ENCODE measurements around the gene TMCC1. TPM values are rescaled to one million over a fixed set of nuclear protein-coding genes. Genes with fewer than 3 reads are reported as not detected.
A peak's percentile ranks its signal among the peaks of the same experiment; 100 is the strongest.

TMCC1 gene
- polyA plus RNA-seq, 1 of the 3 experiments (the other 2 are of a cell fraction), result 7.2 TPM

GRCh38 chr3:129663045-129663446 is 230.5 kb downstream of the TMCC1 start:
- H3K36me3 ChIP-seq (replicated peaks in 1 of 2; ENCODE audit: control insufficient read depth in 1 of 2, insufficient read depth in 2 of 2, low read length in 1 of 2), result no peaks in the 10 kb centered on the region
- DNase-seq, result no peak
- no peaks in the 10 kb centered on the region for H3K9me3 ChIP-seq
- no peaks in the 10 kb centered on the region; the same call in 1 of the 2 replicates for H3K79me2 ChIP-seq (ENCODE audit: insufficient read depth)
- no peaks in the 10 kb centered on the region for H3K9me2 ChIP-seq
- H3F3A ChIP-seq (replicated peaks; ENCODE audit: insufficient read depth), result peaks cover 32% of the 10 kb centered on the region
- peaks cover 2 to 37% of the 10 kb centered on the region in 2 experiments; a peak in 3 of 4 replicates for H3K4me1 ChIP-seq (ENCODE audit: control insufficient read depth in 1 of 2, insufficient read depth in 2 of 2, low read depth in 1 of 2, low read length in 1 of 2)
- peak overlapping the region in 1 of 2 experiments; percentile 77; a peak in 1 of 4 replicates for H3K27ac ChIP-seq (ENCODE audit: low read depth in 2 of 2, low read length in 1 of 2)
- ChIA-PET CTCF (interaction anchor here (0.7 to 4.3 kb wide), 6 partner anchors 13 to 271 kb away, joined by 3 to 18 read pairs (median 3); no protein-coding TSS in a partner anchor), POLR2A (no interaction called here)
- no peaks in the 10 kb centered on the region for H3K27me3 ChIP-seq (ENCODE audit: insufficient read depth)
- no peak overlapping the region for H3K4me3 ChIP-seq (ENCODE audit: low read depth in 2 of 2, low read length in 1 of 2)
- H3K9ac ChIP-seq, result no peak overlapping the region
- H3K4me2 ChIP-seq, result no peak overlapping the region
- 94% methylated on average over 1 of the region's 1 CpG for WGBS (ENCODE audit: low lambda C conversion rate)
- TF ChIP-seq POLR2AphosphoS5 (IDR thresholded peaks at IDR 0.05; ENCODE audit: low read depth, low read length) (no peak), ZBTB33 (IDR thresholded peaks at IDR 0.05; ENCODE audit: borderline replicate concordance, low read depth) (no peak), GABPA (IDR thresholded peaks at IDR 0.05; ENCODE audit: low read depth) (no peak), MEF2A (IDR thresholded peaks at IDR 0.05; ENCODE audit: borderline replicate concordance, low read depth) (no peak), ELF1 (IDR thresholded peaks at IDR 0.05) (no peak), MXI1 (IDR thresholded peaks at IDR 0.05; ENCODE audit: low read depth, low read length) (no peak), RAD21 (IDR thresholded peaks at IDR 0.05; ENCODE audit: low read length) (no peak), JUND (IDR thresholded peaks at IDR 0.05) (no peak), TEAD4 (IDR thresholded peaks at IDR 0.05; ENCODE audit: borderline replicate concordance, insufficient read depth) (no peak)
- TF ChIP-seq, protein P1, sequence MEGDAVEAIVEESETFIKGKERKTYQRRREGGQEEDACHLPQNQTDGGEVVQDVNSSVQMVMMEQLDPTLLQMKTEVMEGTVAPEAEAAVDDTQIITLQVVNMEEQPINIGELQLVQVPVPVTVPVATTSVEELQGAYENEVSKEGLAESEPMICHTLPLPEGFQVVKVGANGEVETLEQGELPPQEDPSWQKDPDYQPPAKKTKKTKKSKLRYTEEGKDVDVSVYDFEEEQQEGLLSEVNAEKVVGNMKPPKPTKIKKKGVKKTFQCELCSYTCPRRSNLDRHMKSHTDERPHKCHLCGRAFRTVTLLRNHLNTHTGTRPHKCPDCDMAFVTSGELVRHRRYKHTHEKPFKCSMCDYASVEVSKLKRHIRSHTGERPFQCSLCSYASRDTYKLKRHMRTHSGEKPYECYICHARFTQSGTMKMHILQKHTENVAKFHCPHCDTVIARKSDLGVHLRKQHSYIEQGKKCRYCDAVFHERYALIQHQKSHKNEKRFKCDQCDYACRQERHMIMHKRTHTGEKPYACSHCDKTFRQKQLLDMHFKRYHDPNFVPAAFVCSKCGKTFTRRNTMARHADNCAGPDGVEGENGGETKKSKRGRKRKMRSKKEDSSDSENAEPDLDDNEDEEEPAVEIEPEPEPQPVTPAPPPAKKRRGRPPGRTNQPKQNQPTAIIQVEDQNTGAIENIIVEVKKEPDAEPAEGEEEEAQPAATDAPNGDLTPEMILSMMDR (IDR thresholded peaks at IDR 0.05), result no peak
- H4K20me1 ChIP-seq (ENCODE audit: insufficient read depth), result no peaks in the 10 kb centered on the region
- no peak overlapping the region for H2AFZ ChIP-seq (ENCODE audit: low read depth)

GRCh38 chr3:129662191-129662608 is 231.3 kb downstream of the TMCC1 start:
- H3F3A ChIP-seq (replicated peaks; ENCODE audit: insufficient read depth), result peaks cover 32% of the 10 kb centered on the region
- H3K79me2 ChIP-seq (ENCODE audit: insufficient read depth), result peaks cover 2% of the 10 kb centered on the region; the same call in 1 of the 2 replicates
- H3K4me2 ChIP-seq, result no peak overlapping the region
- H2AFZ ChIP-seq (ENCODE audit: low read depth), result no peak overlapping the region
- WGBS (ENCODE audit: low lambda C conversion rate), result 89% methylated on average over 4 of the region's 4 CpGs
- no peak for TF ChIP-seq ELF1 (IDR thresholded peaks at IDR 0.05)
- H3K9me3 ChIP-seq, result no peaks in the 10 kb centered on the region
- H3K36me3 ChIP-seq (replicated peaks in 1 of 2; ENCODE audit: control insufficient read depth in 1 of 2, insufficient read depth in 2 of 2, low read length in 1 of 2), result no peaks in the 10 kb centered on the region
- no peak for DNase-seq
- H3K27me3 ChIP-seq (ENCODE audit: insufficient read depth), result no peaks in the 10 kb centered on the region
- no peak overlapping the region for H3K27ac ChIP-seq (ENCODE audit: low read depth in 2 of 2, low read length in 1 of 2)
- H3K9me2 ChIP-seq, result no peaks in the 10 kb centered on the region
- ChIA-PET CTCF (interaction anchor here (1.1 kb wide), 1 partner anchor 272 kb away, joined by 3 read pairs; no protein-coding TSS in a partner anchor), POLR2A (no interaction called here)
- no peaks in the 10 kb centered on the region for H4K20me1 ChIP-seq (ENCODE audit: insufficient read depth)
- H3K9ac ChIP-seq, result no peak overlapping the region
- H3K4me3 ChIP-seq (ENCODE audit: low read depth in 2 of 2, low read length in 1 of 2), result no peak overlapping the region
- H3K4me1 ChIP-seq (ENCODE audit: control insufficient read depth in 1 of 2, insufficient read depth in 2 of 2, low read depth in 1 of 2, low read length in 1 of 2), result peaks cover 2 to 44% of the 10 kb centered on the region in 2 experiments; a peak in 3 of 4 replicates
